GM18951 (cell line): ENCODE results near the gene C12orf75.
A peak's percentile ranks its signal among the peaks of the same experiment; 100 is the strongest.
"Not testable (repeated sequence)": the region's sequence is repeated elsewhere in the genome, so short reads cannot be mapped to it uniquely, and the experiment has no call there.

Experiments used
- POLR2A ChIP-seq: IDR thresholded peaks from 4 replicates; pipeline ENCODE4 v1.6.1; 2011; ENCODE audit warnings: mild to moderate bottlenecking; ENCODE audit not compliant: insufficient read length, insufficient read depth; ENCODE audit errors: extremely low read depth
- in situ Hi-C: fragments of 300-500 bp; cut with MboI; formaldehyde crosslinking; loops from one replicate; pipeline ENCODE4 v1.12.0; 2022; ENCODE audit warnings: low sequenced_read_pairs, mixed read lengths, inconsistent platforms; ENCODE audit not compliant: unreplicated experiment

Gene C12orf75

DNA sequence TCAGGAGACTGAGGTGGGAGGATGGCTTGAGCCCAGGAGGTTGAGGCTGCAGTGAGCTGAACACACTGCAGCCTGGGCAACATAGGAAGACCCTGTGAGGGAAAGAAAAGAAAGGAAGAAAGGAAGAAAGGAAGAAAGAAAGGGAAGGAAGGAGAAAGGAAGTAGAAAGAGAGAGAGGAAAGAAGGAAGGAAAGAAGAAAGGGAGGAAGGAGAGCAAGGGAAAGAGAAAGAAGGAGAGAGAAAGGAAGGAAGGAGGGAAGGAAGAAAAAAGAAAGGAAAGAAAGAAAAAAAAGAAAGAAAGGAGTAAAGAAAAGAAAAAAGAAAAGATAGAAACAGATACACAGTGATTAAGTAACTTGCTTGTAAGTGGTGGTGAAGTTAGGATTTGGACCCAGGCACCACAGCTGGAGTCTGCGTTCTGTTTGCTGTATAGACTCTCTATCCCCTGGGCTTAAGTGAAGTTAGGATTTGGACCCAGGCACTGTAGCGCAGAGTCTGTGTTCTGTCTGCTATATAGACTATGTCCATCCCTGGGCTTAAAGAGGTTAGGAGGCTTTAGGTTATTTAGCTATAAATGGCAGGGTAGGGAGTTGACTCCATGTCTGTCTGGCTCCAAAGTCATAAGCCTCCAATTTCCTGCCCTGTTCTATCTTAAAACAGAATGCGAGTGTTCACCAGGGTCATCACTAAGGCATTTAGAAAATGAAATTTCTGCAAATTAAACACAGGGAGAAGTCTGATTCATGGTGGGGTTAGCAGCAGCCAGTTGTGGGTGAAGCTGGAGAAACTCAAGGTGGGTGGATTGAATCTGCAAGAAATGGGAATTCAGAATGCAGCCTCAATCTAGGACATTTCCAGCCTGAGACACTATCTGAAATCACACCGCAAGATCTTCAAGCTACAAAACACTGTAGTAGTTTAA lies 13.3 kb upstream of the C12orf75 start:
- in situ Hi-C loops: no loop called here

DNA sequence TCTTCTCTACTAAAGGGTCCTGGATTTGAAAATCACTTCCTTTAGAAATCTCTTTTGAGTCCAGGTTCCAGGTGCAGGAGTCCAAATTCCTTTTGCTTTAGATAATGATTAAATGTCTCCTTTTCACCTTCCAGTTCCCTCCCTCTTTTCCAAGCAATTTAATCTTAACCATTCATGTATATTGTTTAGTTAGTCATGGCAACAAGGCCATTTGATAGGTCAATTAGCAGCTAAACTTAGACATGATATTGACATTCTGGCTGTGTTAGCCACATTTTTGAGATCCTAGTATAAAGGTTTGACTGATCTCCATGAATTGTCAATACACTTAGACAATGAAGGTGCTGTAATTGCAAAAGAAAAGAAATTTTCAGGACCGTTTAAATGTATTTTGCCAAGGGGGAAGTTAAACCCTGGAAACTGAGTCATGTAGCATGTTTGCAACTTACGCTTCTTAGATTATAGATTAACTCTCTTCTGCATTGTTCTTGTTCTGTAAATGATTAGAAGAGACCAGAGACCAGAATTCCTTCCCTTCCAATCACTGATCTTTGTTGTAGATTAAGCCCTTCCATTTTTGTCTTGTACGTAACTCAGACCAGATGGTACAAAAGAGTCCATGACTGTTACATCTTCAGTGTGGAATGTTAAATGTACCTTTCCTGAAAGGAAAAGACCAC lies 12.4 kb upstream of the C12orf75 start:
- in situ Hi-C loops: no loop called here
- TF ChIP-seq POLR2A: no peak

More for the DNA sequence above, 13.3 kb upstream of the C12orf75 start:
- no peak for TF ChIP-seq POLR2A

DNA sequence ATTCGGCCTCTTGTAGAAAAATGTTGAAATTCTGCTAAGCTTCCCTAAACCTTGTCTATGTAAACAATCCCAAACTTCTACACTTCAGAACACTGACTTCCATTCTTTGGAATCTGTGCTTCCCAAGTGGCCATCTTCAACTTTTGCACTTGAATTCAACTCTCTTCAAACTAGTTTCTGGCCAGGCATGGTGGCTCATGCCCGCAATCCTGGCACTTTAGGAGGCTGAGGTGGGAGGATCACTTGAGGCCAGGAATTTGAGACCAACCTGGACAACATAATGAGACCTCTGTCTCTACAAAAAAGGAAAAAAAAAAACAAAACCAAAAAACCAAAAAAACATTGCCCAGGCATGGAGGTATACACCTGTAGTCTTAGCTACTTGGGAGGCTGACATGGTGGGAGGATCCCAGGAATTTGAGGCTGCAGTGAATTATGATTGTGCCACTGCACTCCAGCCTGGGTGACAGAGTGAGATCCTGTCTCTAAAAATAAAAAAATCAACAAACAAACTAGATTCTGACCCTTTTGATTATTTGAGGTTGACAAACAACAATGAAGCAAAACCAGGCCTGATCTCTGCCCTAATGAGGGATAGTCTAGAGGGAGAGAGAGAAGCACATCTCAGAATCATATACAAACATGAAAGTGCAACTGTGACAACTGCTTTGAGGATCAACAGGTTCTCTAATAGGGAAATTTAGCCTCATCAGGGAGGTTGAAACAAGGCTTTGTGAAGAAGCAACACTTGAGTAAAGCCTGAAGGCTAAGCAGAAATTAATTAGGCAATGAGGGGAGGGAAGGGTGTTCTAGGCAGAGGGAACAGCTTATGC lies 11.6 kb upstream of the C12orf75 start:
- in situ Hi-C loops: no loop called here

DNA sequence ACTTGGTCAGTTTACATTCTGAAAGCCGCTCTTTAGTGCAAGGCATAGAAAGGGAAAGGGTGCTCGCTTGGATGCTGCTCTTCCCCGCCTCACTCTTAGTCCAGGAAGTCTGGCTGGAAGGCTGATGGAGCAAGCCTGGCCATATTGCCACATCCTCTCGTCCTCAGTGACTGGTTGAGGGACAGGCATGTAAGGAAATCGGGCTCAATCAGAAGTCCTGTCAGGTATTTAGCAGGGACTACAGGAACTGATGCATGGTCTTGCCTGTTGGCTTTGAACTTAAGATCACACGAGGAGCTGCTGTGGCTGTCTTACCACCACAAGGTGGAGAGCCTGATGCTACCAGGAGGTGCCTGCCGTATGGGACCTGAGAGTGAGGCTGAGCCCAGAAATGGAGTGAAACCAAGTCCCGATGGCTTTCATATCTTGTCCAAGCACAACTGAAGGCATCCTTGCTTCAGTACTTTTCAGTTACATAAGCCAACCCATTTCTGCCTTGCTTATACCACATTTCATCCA lies 10.7 kb upstream of the C12orf75 start:
- in situ Hi-C loops: no loop called here
- no peak for TF ChIP-seq POLR2A

More for the DNA sequence above, 11.6 kb upstream of the C12orf75 start:
- TF ChIP-seq POLR2A: no peak

DNA sequence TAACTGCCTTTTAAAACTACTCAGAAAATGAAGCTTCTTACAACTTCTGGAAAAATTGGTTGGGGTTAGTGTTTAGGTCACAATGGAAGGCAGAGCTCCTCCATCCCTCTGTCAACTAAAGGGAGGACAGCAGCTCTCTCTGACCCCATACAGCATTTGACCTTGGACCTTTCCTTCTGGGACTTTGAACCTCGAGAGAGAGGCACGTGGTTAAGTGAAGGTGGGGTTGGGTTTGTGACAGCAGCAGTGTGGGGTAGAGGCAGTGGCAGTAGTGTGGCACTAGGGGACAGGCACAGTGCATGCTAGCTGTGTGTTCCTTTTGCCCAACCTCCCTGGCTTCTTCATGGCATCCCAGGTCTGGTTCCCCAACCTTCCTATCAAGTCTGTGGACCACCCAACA lies 9.4 kb upstream of the C12orf75 start:
- in situ Hi-C loops: no loop called here
- TF ChIP-seq POLR2A: no peak

DNA sequence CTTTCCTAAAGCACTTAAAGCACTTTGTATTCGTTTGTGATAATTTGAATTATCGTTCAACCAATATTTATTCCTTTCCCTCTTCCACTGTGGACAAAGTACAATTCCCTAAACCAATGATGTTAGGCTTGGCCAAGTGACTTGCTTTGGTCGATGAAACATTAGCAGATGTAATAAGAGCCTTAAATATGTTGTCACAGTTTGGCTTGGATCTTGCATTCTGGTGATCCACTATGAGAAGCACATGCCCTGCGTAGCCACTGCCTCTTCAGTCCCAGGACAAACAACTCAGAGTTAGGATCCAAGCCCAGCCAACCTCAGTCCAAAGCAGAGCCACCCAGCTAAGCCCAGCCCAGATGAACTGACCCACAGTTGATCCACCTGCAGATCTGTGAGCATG lies 8.4 kb upstream of the C12orf75 start:
- in situ Hi-C loops: no loop called here
- no peak for TF ChIP-seq POLR2A

DNA sequence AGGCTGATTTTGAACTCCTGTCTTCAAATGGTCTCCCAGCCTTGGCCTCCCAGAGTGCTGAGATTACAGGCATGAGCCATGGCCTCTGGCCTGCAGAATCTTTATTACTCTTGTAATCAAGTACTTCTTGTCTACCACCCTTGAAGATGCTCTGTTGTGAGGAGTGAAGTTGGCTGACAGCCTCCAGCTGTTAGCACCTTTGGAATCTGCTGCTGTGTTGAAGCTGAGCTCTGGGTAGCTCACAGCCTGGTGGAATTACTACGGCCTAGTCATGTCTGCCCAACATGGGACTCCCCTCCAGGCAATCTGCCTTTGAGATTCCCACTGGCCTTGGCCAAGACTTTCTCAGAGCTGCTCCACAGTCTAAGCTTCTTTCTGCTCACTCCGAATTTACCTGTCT lies 5.8 kb upstream of the C12orf75 start:
- no peak for TF ChIP-seq POLR2A
- in situ Hi-C loops: no loop called here

DNA sequence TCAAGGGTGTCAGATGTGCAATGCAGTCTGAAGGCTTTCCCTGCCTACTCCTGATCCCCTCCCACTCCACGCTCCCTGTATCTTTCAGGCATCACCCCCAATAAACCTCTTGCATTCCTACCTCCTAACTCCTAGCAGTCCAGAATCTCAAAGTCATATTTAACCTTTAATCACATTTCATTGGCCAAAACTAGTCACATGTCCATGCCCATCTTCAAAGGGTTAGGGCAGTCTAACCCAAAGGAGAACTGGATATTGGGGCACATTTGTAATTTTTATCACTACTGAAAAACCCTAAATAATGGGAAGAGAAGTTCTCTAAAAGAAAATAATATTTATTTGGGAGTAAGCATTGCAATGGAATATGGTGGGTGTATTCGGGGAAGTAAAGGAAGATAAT lies 5.4 kb upstream of the C12orf75 start:
- no peak for TF ChIP-seq POLR2A
- in situ Hi-C loops: no loop called here

DNA sequence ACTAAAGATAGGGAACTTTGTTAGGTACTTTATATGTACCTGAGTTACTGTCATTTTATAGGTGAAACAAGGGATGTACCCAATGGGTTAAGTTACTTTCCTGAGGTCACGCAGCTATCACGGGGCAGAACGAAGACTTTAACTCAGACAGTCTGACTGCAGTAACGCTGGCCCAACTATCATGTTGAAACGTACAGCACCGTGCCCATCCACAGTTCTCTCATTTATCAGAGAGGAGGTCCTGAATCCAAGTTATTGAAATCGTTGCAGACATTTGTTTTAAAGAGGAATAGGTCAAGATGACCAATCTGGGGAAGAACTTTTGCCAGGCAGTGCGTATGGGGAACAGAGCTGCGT lies 587 bp upstream of the C12orf75 start:
- in situ Hi-C loops: no loop called here

DNA sequence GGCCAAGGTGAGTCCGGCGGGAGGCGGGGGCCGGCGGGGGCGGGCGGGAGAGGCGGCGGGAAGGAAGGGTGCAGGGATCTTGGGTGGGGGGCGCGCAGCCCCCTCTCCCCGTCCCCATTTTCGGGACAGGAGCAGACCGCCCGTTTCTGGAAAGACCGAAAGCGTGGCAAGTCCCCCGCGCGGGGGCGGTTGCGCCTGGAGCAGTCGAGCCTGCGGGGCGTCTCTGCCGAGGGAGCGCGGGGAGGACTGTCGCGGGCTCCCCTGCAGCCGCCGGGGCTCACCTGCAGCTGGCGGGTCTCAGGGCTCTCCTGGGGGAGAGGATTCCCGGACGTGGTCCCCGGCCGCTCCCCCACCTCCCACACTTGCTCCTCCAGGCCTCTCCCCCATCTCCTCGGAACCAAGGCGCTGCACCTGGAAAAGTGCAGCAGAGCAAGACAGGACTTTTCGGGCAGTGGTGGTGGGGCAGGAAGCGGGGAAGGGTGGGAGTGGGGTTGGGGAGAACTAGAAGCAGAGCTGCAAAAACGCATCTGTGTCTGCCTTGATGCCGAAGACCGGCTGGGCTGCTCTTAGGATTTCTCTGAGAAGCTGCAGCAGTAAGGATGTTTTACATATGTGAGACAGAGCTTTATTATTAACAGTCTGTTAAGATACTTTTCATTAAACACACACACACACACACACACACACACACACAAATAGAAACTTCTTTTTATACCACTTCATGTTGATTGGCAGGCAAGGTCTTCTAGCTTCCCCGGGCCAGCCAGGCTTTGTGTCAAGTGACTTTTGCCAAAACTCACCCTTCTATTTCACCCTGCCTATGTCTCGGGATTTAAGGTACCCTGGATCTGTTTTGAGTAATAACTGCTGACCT lies 677 bp downstream of the C12orf75 start:
- peak; percentile 20 for TF ChIP-seq POLR2A
- in situ Hi-C loops: no loop called here

More for the DNA sequence above, 587 bp upstream of the C12orf75 start:
- no peak for TF ChIP-seq POLR2A

DNA sequence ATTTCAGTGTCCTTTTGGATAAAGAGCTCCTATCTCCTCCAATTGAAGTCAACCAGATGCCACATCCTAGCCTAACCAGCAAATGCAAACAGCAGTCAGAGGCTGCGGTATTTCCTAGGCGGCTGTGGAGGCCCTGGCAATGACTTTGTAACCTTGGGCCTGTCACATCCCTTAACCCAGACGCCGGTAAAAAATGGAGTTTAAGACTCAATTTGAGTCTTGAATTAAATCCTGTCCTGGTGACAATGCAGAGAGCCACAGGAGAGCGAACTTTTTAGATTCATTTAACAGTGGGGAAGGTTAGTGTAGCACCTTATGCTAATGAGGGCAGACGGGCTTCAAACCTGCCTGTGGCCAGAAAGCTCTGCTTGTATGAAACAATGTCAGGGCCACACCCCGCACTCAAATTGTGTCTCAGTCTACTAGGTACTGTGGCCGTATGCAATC lies 1.3 kb downstream of the C12orf75 start:
- no peak for TF ChIP-seq POLR2A
- in situ Hi-C loops: no loop called here

DNA sequence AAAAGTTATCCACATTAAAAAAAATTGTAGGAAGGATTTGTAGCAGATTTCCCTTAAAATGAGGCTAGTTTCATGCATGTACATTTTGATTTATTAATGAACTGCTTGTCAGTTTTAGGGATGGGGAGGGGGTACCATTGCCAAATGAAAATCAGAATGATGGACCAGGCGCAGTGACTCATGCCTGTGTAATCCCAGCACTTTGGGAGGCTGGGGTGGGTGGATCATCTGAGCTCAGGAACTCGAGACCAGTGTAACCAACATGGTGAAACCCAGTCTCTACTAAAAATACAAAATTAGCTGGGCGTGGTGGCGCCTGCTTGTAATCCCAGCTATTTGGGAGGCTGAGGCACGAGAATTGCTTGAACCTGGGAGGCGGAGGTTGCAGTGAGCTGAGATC lies 1.8 kb downstream of the C12orf75 start:
- in situ Hi-C loops: not testable (repeated sequence)
